ENCODE results near the gene NADK2.

The NADK2 gene, protein sequence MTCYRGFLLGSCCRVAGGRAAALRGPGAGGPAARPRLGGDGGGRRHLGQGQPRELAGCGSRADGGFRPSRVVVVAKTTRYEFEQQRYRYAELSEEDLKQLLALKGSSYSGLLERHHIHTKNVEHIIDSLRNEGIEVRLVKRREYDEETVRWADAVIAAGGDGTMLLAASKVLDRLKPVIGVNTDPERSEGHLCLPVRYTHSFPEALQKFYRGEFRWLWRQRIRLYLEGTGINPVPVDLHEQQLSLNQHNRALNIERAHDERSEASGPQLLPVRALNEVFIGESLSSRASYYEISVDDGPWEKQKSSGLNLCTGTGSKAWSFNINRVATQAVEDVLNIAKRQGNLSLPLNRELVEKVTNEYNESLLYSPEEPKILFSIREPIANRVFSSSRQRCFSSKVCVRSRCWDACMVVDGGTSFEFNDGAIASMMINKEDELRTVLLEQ

DNA sequence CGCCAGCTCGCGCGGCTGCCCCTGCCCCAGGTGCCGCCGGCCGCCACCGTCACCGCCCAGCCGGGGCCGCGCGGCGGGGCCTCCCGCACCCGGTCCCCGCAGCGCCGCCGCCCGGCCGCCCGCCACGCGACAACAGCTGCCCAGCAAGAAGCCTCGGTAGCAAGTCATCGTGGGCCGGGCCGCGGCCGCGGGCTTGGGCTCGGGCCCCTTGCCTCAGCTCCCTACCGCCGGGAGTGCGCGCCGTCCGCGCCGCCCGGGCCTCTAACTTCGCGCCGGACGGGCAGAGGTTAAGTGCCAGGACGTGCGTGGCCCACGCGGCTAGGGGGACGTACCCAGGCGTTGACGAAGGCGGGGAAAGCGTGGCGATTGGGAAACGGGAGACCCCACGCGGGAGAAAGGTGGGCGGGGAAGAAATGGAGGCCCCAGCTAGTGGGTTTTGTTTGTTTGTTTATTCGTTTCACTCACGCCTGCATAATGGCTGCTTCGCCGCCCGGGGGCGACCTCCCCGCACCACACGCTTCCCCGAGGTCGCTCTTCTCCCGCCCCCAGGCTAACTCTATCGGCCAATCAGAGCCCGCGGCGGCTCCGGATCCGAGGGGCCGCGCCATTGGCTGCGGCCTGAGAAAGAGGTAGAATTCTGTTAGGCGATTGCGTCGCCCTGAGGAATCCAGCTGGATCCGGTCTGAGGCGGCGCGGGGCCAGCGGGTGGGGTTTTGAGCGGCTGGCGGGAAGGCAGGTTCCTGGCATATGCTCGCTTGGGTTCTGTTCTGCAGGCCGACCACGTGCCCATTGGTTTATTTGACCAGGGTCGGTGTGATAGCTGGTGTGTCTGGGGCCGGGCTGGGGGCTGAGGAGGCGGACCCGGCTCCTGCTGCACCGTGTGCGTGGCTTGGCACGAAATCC lies at the start of gene NADK2:
TSS of gene NADK2 (minus strand) at position 295 of the 903 bp plus-strand sequence. CDS start at position 168, 127 bp downstream.
- DNase-seq: peak; percentile 97

DNA sequence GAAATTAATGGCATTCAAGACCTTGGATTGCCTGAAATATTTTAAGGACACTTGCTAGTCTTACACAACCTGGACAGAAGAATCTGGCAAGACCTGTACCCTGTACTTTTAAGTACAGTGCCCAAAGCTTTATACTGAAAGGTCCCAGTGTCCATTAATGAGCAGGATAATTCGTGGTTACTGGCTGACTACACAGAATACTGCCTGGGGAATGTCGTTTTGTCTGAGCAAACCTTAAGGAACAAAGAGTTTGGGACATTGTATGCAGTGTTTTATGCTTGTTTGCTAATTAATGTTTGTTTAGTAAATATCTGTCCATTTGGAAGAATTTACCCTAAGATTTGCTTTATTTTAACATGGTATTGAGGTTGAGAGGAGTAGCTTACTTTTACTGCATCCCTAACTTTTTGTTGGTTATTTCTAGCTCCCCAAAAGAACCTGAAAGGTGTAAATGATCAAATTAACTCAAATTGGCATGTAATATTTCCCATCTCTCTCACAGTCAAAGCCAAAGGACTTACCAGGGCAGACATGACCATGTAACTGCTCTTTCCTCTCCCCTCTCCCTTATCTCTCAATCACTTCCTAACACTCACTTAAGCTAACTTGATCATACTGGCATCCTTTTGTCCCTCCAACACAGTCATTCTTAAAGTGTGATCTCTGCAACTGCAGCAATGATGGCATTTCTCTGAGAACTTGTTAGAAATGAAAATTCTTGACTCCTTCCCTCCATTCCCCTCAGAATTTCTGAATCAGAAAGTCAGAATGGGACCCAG lies 44.3 kb upstream of the NADK2 start:
- DNase-seq: no peak

DNA sequence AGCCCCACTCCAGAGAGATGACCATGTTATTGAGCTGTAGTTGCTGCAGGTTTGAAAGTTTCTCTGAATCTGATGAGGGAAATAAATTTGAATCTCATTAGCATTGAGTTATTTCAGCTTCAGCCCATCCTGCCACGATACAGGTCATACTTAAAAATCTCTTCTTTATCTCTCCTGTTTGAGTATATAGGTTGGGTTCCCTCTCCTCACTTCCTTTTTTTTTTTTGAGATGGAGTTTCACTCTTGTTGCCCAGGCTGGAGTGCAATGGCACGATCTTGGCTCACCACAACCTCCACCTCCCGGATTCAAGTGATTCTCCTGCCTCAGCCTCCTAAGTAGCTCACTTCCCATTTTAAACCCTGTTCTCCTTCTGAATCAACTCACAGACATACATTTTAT lies 42.0 kb upstream of the NADK2 start:
- peak; percentile 68 for DNase-seq

DNA sequence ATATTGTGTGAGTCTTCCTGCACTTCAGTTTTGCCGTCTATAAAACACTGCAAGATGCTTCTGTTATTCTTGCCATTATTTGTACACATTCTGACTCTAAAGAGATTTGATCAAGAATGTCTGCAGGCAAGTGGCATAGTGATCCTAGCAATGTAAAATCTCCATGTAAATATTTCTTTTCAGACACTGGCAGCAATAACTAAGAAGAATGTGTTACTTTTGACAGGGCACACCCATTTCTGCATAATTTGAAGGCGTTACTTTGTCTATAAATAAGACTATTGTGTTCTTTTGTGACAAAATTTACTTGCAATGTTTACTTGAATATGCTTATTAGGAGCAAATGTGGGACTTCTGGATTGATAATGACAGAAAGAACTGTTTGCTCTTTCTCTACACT lies 39.9 kb upstream of the NADK2 start:
- DNase-seq: no peak

DNA sequence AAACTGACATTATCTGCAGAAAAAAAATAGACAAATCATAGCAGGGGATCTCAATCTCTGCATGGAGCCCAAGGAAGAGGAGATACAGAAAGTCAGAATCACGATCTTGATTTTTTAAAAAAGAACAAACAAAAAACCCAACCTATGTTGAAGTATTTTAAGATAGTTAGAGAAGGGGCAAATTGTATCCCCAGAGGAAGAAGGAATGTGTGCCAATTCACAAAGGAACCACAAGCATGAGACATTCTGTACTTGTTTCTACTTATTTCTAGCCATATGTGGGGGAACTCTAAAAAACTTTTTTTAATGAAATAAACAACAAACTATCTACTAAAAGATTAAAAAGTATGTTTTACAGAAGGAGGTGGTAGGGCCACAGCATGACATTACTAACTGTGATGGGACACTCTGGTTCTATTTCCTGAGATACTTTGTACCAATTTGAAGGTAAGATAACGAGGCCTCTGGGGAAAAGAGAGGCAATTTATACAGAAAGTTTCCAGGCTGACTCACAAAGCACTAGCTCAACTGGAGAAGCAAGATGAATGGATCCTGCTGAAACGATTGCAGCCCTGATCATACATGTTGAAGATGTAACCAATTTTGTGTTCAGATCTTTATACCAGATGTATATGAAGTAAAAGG lies 37.5 kb upstream of the NADK2 start:
- DNase-seq: no peak

DNA sequence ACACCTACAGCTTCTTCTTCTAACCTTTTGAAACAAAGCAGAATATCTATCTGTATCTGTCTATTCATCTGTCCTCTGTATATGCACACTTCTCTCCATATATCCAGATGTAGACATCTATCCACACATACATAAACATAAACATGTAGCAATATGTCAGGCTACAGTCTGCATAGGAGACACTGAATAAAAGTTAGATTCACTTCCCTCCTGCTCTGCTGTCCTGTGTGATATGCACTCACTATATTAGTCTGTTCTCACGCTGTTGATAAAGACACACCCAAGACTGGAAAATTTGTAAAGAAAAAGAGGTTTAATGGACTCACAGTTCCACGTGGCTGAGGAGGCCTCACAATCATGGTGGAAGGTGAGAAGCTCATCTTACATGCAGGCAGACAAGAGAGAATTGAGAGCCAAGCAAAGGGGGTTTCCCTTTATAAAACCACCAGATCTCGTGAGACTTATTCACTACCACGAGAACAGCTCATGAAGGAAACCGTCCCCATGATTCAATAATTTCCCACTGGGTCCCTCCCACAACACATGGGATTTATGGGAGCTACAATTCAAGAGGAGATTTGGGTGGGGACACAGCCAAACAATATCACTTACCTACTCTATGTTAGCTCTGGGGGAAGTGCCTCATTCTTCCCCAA lies 35.9 kb upstream of the NADK2 start:
- DNase-seq: peak; percentile 65

DNA sequence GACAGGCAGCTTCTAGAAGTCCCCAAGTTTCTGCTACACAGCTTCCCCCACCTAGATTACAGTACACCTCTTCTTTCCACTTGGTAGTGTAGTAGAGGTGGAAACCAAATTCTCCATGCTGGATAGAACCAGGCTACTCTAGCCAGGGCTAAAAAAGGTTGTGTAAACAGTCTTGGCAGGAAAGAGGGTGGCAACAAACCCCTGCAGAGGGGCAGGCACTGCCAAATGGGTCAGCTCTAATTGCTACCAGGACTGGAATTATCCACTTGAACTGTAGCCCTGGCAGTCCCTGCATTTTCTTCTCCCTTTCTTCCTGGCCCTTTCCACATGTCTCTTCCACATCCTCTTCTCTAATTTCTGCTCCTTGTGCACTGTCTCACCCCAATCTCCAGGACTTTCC lies 35.1 kb upstream of the NADK2 start:
- DNase-seq: no peak

DNA sequence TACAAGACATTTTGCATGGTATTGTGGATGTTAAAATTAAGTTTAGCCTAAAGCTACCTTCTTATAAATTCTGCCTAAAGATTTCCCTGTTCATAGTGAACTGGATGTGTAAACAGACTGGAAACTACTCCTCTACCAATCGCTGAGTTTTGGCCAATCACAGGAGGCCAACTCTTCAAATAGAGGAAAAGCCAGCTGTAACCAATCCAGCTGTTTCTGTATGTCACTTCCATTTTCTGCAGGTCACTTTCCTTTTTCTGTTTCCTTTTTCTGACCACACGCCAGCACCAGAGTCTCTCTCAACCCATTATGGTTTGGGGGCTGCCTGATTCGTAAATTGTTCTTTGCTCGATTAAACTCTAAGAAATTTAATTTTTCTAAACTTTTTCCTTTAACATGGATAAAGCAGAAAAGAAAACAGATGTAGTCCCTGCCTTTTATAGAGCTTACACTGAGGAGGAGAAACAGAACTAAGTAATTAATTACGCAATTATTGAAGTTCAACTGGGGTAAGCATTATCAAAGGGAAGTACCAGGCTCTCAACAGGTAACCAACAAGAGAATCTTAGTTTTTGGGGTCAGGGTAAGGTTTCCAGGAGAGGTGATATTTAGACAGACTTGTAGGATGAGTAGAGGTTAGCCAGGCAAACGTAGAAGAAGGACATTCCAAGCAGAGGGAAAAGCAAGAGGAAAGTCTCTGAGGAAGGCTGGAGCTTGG lies 32.2 kb upstream of the NADK2 start:
- DNase-seq: peak; percentile 81

DNA sequence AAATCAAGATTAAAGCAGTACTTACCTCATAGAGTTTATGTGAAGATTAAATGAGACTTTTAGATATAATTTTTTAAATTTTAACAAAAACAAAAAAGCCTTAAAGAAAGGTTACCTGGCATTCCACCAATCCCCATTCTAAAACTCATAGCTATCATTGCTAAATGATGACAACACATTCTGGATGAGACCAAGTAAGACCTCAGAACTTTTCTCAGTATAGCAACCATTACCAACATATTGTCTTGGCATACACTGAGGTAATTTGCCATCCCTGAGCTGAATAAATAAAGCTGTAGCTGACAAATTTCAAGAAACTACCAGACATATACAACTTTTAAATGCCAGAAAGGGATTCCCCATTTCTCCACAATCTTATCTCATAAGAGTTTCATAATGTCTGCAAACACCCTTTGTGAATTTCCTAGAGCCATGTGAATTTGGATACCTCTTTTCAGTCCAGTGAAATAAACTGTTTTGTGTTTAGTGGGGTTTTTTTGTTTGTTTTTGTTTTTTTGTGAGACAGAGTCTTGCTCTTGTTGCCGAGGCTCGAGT lies 30.5 kb upstream of the NADK2 start:
- no peak for DNase-seq

DNA sequence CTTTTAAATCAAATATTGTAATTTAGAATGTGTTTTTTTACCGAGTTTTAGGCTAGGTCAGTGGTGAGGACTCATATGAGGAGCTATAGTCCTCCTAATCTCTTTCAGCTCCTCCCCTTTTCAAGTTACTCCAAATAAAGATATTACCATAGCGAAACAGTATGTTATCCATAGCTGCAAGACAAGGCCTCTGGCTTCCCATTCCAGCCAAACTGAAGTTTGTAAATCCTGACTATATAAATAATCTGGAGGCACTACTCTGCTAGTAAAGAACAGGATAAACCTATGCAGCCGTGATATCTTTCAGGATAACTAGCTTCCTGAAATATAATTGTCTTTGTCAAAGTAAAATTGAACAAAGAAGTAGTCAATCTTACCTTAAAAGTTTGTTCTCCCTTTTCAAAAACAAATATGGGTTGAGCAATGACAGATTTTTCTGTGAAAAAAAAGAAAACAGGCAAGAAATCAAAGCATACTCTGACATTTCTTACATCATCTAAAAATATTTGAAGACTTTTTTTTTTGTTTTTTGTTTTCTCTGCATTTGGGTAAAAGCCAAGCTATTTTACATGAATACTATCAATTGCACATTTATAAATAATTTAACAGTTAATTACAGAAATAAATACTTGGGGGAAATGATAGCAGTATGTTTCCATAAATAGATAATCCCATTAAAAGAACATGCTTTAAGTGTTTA lies 29.3 kb upstream of the NADK2 start:
- no peak for DNase-seq

DNA sequence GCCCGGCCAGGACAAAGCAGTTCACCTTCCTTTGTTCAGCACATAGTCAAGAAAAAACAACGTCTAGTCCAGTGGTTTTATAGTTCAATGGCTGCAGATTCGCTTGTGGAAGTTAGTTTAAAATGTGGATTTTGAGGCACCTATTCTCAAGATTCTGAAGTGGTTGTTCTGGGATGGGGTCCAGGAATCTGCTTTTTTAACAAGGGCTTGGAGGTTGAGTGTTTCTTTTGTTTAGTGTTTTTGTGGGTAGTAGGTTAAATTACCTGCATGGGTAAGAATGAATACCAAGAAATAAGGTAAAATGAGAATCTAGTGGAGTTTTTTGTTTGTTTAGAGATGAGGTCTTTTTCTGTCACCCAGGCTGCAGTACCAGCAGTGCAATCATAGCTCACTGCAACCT lies 28.4 kb upstream of the NADK2 start:
- no peak for DNase-seq

DNA sequence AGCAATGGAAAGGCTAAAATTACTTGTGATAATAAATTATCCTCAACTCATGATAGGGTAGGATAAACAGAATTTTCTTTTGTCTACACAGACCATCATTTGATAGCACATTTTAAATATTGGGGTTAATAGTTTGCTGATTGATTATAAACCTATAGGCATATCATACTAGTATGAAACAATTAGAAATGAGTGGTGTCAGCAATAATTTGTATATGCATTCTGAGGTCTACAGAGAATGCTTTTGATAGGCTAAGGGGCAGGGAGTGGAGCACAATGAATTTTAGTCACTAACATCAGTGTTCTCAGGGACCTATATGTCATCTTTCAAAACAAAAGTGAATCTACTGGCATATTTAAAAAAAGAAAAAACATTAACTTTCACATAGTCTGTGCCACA lies 27.8 kb upstream of the NADK2 start:
- no peak for DNase-seq

DNA sequence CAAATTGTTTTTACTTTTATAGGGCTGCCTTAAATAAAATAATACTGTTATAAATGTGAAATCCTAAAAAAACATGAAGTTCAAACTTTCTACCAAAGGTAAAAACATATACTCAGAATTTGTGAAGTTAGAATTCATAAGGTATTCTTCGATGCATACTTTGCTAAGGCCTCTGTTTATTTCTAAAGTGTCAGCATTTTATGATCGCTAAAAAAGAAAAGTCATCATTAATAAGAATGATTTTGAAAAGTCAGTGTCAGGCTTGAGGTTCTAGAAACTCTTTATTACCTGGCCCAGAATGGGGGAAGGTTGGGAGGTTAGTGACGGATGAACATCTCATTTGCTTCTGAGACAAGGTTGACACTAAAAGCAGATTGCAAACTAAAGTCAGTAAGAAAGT lies 26.2 kb upstream of the NADK2 start:
- no peak for DNase-seq

DNA sequence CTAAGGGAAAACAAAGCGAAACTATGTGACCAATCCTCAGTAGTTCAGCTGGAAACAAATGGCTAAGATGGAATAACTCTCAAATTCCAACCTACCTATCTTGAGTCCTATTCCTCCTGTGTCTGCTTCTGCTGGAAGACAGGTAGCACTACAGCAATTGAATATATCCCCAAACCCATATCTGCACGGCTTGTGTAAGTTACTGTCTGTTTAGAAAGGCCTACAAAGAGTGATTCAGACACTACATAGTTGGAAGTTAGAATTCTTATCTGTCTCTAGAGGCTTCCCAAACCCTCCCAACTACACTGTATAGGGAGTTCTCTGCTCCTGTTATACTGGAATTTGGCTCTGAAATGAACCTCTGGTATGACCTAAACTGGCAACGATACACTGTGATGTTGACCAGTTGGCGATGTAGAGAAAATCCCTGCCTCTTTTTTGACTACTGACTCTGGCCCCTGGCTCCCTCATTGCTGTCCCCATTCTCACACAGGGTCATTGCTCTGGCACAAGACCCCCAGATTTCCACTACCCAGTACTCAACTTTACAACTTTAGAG lies 22.6 kb upstream of the NADK2 start:
- peak; percentile 17 for DNase-seq

DNA sequence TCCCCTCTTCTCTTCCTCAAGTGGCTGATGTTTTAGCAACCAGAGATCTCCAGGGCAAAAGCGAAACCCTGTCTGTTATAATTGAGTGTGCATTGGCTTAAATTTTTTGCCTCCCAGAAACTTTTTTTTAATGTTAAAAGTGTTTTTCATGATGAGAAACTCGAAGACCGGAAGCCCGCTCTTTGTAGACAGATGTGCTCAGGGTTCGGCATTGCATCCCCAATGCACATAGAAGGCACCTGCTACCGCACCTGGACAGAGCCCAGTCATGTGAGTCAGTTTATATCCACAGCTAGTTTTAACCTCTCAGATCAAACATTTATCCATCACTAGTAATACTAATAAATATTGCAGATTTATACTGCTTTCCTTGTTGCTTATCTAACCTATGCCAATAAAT lies 19.5 kb upstream of the NADK2 start:
- DNase-seq: no peak

DNA sequence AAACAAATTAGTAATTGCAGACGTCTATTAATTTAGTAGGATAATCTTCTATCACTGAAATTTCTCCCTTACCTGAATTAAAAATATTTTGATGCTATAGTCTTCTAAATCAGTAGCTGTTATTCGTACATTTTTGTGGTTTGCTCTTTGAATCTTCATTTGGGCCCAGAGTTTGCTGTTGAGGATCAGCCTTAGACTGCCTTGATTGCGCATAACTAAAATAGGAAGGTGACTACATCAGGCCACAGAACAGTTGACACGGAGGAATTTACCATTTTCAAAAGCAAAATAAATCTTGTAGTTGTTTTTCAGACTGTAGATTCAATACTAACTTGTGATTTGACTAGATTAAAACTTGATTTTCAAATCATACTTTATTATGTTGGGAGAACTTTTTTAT lies 11.8 kb upstream of the NADK2 start:
- DNase-seq: no peak

DNA sequence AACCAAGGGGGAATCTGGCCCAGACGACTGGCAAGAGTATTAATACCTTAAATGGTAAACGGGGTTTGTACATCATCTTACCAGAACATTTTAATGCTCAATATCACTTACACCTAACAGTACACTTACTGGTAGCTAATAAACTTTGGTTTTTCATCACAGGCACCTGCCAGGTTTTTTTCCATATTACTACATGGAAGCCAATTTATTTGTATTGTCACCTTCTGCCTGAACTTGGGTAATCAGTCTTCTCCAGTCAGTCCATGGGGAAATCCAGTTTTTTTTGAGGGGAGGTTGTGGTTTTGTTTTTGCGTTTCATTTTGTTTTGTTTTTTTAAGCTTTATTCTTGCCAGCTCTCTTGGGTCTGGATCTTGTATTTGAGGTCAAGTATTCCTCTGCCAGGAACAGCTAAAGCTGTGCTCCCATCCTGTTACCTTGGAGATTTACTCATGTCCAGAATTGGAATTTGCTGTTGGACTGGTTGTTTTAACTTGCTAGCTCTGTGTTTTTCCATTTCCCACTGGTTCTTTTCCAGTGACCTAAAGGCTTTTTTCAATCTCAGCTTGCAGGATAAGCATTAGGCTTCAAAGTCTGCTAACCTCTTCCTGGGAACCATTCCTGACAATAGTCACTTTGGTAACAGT lies 11.1 kb upstream of the NADK2 start:
- DNase-seq: no peak

DNA sequence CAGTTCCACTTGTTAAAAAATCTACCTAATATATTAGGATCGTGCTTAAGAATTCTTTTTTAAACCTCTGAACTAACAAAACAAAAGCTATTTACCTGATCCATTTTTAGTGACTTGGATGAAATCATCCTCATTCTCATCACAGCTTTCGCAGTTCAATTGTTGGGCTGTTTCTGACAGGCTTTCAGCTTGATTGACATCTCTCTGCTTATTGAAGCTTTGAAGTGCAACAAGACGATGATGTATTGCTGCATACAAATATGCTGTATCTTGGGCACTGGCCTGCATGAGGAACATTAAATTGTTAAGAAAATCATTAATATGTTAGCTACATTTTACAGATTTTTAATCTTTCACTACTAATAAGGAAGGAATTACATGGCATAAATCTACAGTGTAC lies 9.5 kb upstream of the NADK2 start:
- DNase-seq: no peak

DNA sequence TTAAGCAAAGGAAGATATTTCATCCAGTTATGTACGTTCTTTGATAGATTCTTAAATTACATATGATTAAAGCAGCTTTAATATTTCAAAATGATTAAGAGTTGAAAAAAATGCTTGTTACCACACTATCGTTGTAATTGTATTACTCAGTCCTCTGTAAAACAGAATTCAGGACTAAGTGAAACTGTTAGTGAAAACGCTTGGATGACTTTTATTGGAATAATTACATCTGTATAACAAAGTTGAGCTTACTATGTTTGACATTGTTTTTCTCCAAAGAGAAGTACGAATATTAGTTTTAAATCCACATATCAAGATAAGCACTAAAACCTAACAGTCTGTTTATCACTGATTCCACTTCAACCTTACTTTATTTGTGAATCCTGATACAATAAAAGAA lies 8.7 kb upstream of the NADK2 start:
- DNase-seq: no peak

All from MV-4-11 (cell line).